ENCODE results near the gene COQ4. TPM values are rescaled to one million over a fixed set of nuclear protein-coding genes. Genes with fewer than 3 reads are reported as not detected.

COQ4 gene
- total and polyA plus RNA-seq, 2 of the 8 experiments (the other 6 are each of a cell fraction or from before 2014, with no cell fraction given) = 32.3 to 58.8 TPM

DNA sequence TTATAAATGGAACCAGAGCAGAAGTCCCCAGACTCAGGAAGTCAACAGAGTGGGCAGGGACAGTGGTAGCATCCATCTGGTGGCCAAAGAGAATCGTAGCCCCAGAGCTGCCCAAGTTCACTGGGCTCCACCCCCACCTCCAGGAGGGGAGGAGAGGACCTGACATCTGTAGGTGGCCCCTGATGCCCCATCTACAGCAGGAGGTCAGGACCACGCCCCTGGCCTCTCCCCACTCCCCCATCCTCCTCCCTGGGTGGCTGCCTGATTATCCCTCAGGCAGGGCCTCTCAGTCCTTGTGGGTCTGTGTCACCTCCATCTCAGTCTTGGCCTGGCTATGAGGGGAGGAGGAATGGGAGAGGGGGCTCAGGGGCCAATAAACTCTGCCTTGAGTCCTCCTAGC is 38.2 kb downstream of the COQ4 start (continued):
- no peak for TF ChIP-seq CHD7 (IDR thresholded peaks at IDR 0.05; ENCODE audit: insufficient replicate concordance, low read length)
